ENCODE data around the gene WDFY2. TPM values are rescaled to one million over a fixed set of nuclear protein-coding genes. Genes with fewer than 3 reads are reported as not detected.

The WDFY2 gene
- total and polyA plus RNA-seq, 2 of the 8 experiments (the other 6 are each of a cell fraction or from before 2014, with no cell fraction given) = 13.9 to 29.0 TPM

GRCh38 chr13:51808811-51809210 is 224.5 kb downstream of the WDFY2 start:
- no peak overlapping the region for H4K5ac ChIP-seq (ENCODE audit: insufficient read length, low read depth, low read length)
- no peak overlapping the region for H2BK15ac ChIP-seq (ENCODE audit: low read length)
- FAIRE-seq = no peak
- no peak for DNase-seq (ENCODE audit: low read depth in 1 of 2, low spot score in 2 of 2)
- H3K9me3 ChIP-seq (ENCODE audit: insufficient read depth in 2 of 2, low read depth in 1 of 2, low read length in 1 of 2) = no peaks in the 10 kb centered on the region
- peaks cover 3 to 13% (median 4%) of the 10 kb centered on the region in 4 experiments; a peak in 6 of 7 replicates for H3K4me1 ChIP-seq (replicated peaks in 1 of 4; ENCODE audit: control insufficient read depth in 3 of 4, insufficient read depth in 4 of 4, low read length in 3 of 4)
- ChIA-PET CTCF (ENCODE audit: partially characterized antibody) (interaction anchor here (1.1 to 7.5 kb wide), 3 partner anchors 11 to 16 kb away, joined by 3 to 98 read pairs (median 6); no protein-coding TSS in a partner anchor), POLR2A (ENCODE audit: partially characterized antibody) (interaction anchor here (1.3 kb wide), 1 partner anchor 9 kb away, joined by 3 read pairs; no protein-coding TSS in a partner anchor)
- H2BK5ac ChIP-seq (ENCODE audit: low read depth, low read length) = no peak overlapping the region
- no peak for TF ChIP-seq SRF (IDR thresholded peaks at IDR 0.05; ENCODE audit: low read depth, low read length)
- no peak for TF ChIP-seq BRCA1 (IDR thresholded peaks at IDR 0.05; ENCODE audit: low read depth, low read length)
- TF ChIP-seq KDM1A (IDR thresholded peaks at IDR 0.05; ENCODE audit: borderline replicate concordance, low read length) = 0 out of 2 replicates have a peak, but pooled peaks have one; percentile 10
- no peak for TF ChIP-seq ZNF274 (IDR thresholded peaks at IDR 0.05; ENCODE audit: borderline replicate concordance, extremely low read depth, low read length)
- no peak for TF ChIP-seq KDM5A (IDR thresholded peaks at IDR 0.05; ENCODE audit: low read length)
- H4K8ac ChIP-seq (ENCODE audit: extremely low read depth, insufficient read depth, low read length) = no peak overlapping the region
- H2AFZ ChIP-seq (ENCODE audit: low read length) = no peak overlapping the region
- H3K27me3 ChIP-seq (replicated peaks in 1 of 4; ENCODE audit: control insufficient read depth in 3 of 4, extremely low read depth in 1 of 4, insufficient read depth in 3 of 4, low read length in 3 of 4) = 0 out of 7 replicates have a peak, but pooled peaks cover 0 to 2% (median 0%) of the 10 kb centered on the region in 4 experiments
- no peak overlapping the region for H3K14ac ChIP-seq (ENCODE audit: insufficient read length)
- no peak overlapping the region for H3K18ac ChIP-seq (ENCODE audit: extremely low read depth, low read length)
- H3K36me3 ChIP-seq (ENCODE audit: control insufficient read depth in 2 of 4, insufficient read depth in 4 of 4, low read length in 3 of 4) = no peaks in the 10 kb centered on the region
- H4K20me1 ChIP-seq (replicated peaks in 1 of 2; ENCODE audit: control insufficient read depth in 1 of 2, insufficient read depth in 2 of 2, low read length in 2 of 2) = no peaks in the 10 kb centered on the region
- no peak overlapping the region for H3K4me3 ChIP-seq (ENCODE audit: extremely low read depth in 1 of 4, insufficient read depth in 2 of 4, low read depth in 3 of 4, low read length in 4 of 4)
- H2BK12ac ChIP-seq (ENCODE audit: low read depth, low read length) = no peak overlapping the region
- no peak overlapping the region for H3K56ac ChIP-seq (replicated peaks; ENCODE audit: insufficient read length, low read depth, low read length)
- no peaks in the 10 kb centered on the region for H3K79me2 ChIP-seq (ENCODE audit: control insufficient read depth in 1 of 2, insufficient read depth in 2 of 2, low read length in 2 of 2)
- H2BK120ac ChIP-seq (replicated peaks; ENCODE audit: low read depth, low read length) = no peak overlapping the region
- no peak overlapping the region for H3K4ac ChIP-seq (replicated peaks; ENCODE audit: insufficient read length, low read depth, low read length)
- H3K27ac ChIP-seq (ENCODE audit: low read depth, low read length) = no peak overlapping the region
- no peak overlapping the region for H3K23ac ChIP-seq (ENCODE audit: insufficient read length)
- H3K79me1 ChIP-seq (ENCODE audit: low read depth, low read length) = no peaks in the 10 kb centered on the region
- H3K4me2 ChIP-seq (ENCODE audit: insufficient read depth in 1 of 2, low read depth in 2 of 2, low read length in 2 of 2) = no peak overlapping the region
- peaks cover 5% of the 10 kb centered on the region for H3K23me2 ChIP-seq (ENCODE audit: low read depth, low read length)
- no peak overlapping the region for H2AK5ac ChIP-seq (ENCODE audit: low read depth, low read length)
- H3K9ac ChIP-seq (replicated peaks in 1 of 4; ENCODE audit: extremely low read depth in 1 of 4, low read depth in 3 of 4, low read length in 3 of 4) = no peak overlapping the region
- no peak overlapping the region for H2BK20ac ChIP-seq (ENCODE audit: low read length)
- no peak overlapping the region for H4K91ac ChIP-seq (replicated peaks; ENCODE audit: insufficient read length, low read length)

All from H1 (cell line).